Measurements from ENCODE around the gene MYMX.
"Not testable (repeated sequence)": the region's sequence is repeated elsewhere in the genome, so short reads cannot be mapped to it uniquely, and the experiment has no call there.

The MYMX gene

GRCh38 chr6:44220913-44221290, 4.2 kb downstream of the MYMX start:
- no peak for DNase-seq

- peak; percentile 82 for DNase-seq
Measured at GRCh38 chr6:44221291-44221960, 4.7 kb downstream of the MYMX start.

GRCh38 chr6:44221961-44222335, 5.2 kb downstream of the MYMX start:
- no peak for DNase-seq

GRCh38 chr6:44222486-44223318, 6.0 kb downstream of the MYMX start:
- no peak for DNase-seq

GRCh38 chr6:44223319-44224028, 6.7 kb downstream of the MYMX start, which contains the start of gene SLC29A1:
TSS of gene SLC29A1 (plus strand) at chr6:44223595. CDS start at chr6:44227314, 3,719 bp downstream.
- peak; percentile 87 for DNase-seq

GRCh38 chr6:44224029-44224964, 7.6 kb downstream of the MYMX start:
- no peak for DNase-seq

- no peak for DNase-seq
Measured at GRCh38 chr6:44224965-44225305, 8.2 kb downstream of the MYMX start.

- no peak for DNase-seq
Measured at GRCh38 chr6:44225579-44226325, 9.0 kb downstream of the MYMX start.

DNA sequence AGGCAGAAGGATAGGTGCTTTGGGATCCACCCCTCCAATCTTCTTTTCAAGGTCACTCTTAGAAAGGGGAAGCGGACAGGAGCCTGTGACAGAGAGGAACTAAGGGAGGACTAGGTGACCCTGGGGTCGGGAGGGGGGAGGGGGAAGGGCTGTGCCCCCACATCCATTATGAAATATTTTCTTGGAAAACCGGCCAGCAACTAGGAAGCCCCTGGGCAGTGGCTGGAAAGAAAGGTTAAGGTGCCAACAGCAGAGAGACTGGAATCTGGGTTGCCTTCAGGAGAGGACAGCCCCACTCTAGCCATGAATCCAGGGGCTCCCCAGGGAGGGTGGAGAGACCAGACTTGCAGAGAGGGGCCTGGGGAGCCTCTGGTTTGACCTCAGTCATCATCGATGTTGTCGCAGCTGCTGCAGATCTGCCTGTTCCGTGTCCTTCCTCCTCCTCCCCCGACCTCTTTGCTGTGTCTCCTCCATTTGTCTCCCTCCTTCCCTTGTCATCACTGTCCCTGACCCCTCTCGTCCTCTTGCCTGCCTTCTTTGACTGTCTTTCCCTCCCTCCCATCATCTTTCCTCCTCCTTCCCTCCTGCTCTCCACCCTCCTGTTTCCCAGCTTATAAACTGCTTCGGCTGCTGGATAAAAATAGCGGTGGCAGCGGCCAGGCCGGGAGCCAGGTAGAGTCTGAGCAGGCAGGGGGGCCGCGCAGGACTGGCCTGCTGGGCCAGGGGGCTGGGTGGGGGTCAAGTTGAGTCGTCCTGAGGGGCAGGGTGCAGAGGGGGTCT, 9.8 kb downstream of the MYMX start:
- no peak for DNase-seq

DNA sequence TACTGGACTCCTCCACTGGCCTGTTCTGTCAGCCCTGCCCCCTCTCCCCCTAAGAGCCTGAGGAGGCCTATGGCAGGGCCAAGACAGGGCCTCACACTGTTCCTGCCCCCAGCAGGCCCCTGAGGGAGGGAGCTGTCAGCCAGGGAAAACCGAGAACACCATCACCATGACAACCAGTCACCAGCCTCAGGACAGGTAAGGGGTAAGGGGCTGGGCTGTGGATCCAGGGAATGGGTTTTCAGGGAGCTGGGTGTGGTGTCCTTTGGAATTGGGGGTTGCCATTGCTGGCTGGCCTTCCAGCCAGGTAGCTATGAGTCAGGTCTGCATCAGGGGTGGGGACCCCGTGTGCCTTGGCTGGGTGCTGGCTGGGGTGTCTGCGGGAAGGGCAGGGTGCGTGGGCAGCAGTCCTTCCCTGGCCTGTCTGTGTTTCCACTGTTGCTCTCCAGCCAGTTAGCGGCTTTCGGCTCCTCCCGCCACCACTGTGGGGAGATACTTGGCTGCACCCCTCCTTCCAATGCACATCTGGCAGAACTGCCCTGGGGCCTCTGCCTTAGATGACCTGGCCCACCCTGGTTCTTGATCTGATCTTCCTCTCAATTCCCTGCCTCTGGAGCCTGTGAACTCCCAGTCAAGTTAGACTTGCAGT, 10.5 kb downstream of the MYMX start:
- no peak for DNase-seq

GRCh38 chr6:44228031-44228430, 11.3 kb downstream of the MYMX start:
- no peak for DNase-seq

GRCh38 chr6:44228433-44228832, 11.7 kb downstream of the MYMX start:
- no peak for DNase-seq

DNA sequence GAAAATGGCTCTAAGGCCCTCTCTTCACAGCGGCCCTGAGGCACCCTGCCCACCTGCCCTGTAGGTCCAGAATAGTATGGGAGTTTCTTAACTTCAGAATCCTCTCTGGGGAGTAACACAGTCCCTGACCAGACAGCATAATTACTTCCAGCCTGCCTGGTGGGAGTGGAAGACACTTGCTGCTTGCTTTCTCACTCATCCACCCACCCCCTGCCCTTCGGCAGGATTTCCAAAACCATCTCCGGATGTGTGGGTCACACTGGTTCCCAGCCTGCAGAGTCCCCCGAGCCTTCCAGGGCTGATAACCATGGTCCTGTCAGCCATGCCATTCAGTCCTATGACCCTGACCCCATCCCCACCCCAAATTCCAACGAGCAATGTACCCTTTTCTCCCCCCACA, 12.1 kb downstream of the MYMX start:
- no peak for DNase-seq

GRCh38 chr6:44229376-44230033, 12.8 kb downstream of the MYMX start:
- no peak for DNase-seq

- DNase-seq, result no peak
Measured at GRCh38 chr6:44230034-44230675, 13.4 kb downstream of the MYMX start.

GRCh38 chr6:44231426-44231825, 14.7 kb downstream of the MYMX start:
- DNase-seq, result not testable (repeated sequence)

GRCh38 chr6:44232676-44233566, 16.2 kb downstream of the MYMX start:
- no peak for DNase-seq

- DNase-seq, result no peak
Measured at GRCh38 chr6:44233567-44234100, 16.9 kb downstream of the MYMX start.

Data from CD4-positive, alpha-beta T cell treated with Interleukin-21 for 1 hour (primary cell).